Type B pancreatic cell (in vitro differentiated cells): Measurements from ENCODE around the gene UBXN11. TPM values are rescaled to one million over a fixed set of nuclear protein-coding genes. Genes with fewer than 3 reads are reported as not detected.

ENCODE experiments used
- DNase-seq: peaks from one replicate; pipeline ENCODE4 v3.0.0; 2021; ENCODE audit warnings: mixed read lengths; ENCODE audit not compliant: unreplicated experiment; ENCODE audit errors: extremely low spot score
- H3K27ac Mint-ChIP-seq: 2 replicates; pipeline ENCODE4 v1.8.0; 2021; ENCODE audit warnings: mild to moderate bottlenecking, mixed read lengths
- H3K27me3 Mint-ChIP-seq: 2 replicates; pipeline ENCODE4 v1.8.0; 2021; ENCODE audit warnings: mixed read lengths
- H3K36me3 Mint-ChIP-seq: 2 replicates; pipeline ENCODE4 v1.8.0; 2021; ENCODE audit warnings: mixed read lengths
- H3K4me1 Mint-ChIP-seq: one replicate; pipeline ENCODE4 v1.8.0; 2021; ENCODE audit warnings: mixed read lengths; ENCODE audit not compliant: unreplicated experiment
- H3K4me3 Mint-ChIP-seq: 2 replicates; pipeline ENCODE4 v1.8.0; 2021; ENCODE audit warnings: mild to moderate bottlenecking, mixed read lengths
- H3K9me3 Mint-ChIP-seq: 2 replicates; pipeline ENCODE4 v1.8.0; 2021; ENCODE audit warnings: mixed read lengths
- total RNA-seq: library from RNA; stranded (reverse); gene quantifications from 2 replicates; pipeline ENCODE4 v1.2.1, GENCODE V29; 2021; ENCODE audit warnings: low replicate concordance
- TF ChIP-seq, protein P1 (sequence below): fragments of 200-600 bp; sonication (generic); conservative IDR thresholded peaks from 2 replicates; pipeline ENCODE4 v1.5.0; 2021; ENCODE audit warnings: antibody characterized with exemption, mild to moderate bottlenecking

The UBXN11 gene
- total RNA-seq, 1 donor from 2014 or later, result 50.5 TPM

DNA sequence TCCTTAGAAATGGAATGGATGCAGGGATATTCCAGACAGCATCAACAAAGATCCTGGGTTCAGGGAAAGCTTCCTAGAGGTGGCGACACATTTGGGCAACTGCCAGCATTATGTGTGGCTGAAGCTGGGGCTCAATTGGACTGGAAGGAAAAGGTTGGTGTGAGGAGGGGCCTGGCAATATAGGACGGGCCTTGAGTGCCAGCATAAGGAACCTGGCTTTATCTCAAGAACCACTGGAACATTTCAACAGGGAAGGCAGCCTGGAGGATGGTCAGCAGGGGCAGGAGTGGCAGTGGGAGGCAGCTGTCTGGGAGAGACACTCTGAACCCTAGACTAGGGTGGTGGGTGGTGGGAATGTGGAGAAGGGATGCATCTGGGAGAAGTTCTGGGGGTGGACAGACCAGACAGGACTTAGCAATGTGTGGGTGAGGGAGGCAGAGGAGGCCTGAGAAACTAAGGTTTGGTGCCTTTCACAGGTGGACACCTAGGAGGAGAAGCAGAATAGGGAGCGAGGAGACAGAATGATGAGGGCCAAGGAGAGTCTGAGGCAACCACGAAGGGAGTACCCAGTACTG, 23.1 kb downstream of the UBXN11 start:
- Mint-ChIP-seq H3K27ac (peak overlapping the region; percentile 68), H3K4me1 (peaks cover 39% of the 10 kb centered on the region), H3K9me3 (no peaks in the 10 kb centered on the region), H3K4me3 (no peak overlapping the region), H3K27me3 (no peaks in the 10 kb centered on the region), H3K36me3 (peaks cover 8% of the 10 kb centered on the region)
- no peak for DNase-seq
- TF ChIP-seq, protein P1, sequence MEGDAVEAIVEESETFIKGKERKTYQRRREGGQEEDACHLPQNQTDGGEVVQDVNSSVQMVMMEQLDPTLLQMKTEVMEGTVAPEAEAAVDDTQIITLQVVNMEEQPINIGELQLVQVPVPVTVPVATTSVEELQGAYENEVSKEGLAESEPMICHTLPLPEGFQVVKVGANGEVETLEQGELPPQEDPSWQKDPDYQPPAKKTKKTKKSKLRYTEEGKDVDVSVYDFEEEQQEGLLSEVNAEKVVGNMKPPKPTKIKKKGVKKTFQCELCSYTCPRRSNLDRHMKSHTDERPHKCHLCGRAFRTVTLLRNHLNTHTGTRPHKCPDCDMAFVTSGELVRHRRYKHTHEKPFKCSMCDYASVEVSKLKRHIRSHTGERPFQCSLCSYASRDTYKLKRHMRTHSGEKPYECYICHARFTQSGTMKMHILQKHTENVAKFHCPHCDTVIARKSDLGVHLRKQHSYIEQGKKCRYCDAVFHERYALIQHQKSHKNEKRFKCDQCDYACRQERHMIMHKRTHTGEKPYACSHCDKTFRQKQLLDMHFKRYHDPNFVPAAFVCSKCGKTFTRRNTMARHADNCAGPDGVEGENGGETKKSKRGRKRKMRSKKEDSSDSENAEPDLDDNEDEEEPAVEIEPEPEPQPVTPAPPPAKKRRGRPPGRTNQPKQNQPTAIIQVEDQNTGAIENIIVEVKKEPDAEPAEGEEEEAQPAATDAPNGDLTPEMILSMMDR, result no peak

DNA sequence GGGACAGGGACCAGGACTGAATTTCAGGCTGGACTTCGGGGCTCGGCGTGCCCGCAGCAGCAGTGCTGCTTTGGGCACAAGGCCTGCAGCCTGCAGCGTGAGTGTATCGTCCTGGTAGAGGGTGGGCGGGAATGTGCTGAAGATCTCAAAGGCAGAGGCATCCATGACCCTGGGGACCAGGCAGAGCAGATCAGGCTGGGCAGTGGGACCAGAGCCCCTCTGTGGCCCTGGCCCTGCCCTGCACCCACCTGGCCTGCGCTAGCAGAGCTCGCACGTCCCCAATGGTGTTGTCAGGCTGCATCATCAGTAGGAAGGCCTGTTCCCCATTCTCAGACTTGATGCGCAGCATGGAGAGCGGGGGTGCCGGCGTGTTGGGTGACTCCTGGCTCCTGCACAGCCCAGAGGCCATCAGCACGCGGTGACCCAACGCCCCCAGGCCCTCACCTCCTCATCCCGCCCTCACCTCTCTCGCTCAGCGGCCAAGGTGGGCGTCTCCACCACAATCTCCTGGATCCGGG, 24.0 kb downstream of the UBXN11 start:
- Mint-ChIP-seq H3K27ac (no peak overlapping the region), H3K36me3 (peaks cover 8% of the 10 kb centered on the region), H3K4me1 (peaks cover 35% of the 10 kb centered on the region)

DNA sequence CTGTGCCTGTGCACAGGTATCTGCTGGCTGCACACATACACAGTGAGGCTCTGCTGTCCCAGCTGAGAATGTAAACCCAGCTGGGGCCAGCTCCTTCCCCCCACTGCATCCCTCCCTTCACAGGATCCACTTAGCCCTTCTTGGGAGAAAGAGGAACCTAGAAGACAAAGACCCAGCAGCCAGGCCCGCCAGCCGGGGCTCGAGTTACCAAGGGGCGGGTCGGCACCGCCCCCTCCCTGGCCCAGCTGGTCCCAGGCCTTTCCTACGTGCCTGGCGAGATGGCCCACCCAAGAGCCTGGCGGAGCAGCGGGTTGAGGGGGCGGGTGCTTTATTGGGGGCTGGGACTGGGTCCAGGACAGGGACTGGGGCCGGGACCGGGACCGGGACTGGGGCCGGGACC, 24.5 kb downstream of the UBXN11 start:
- Mint-ChIP-seq H3K4me3 (peak overlapping the region; percentile 84), H3K27ac (peak overlapping the region; percentile 85), H3K4me1 (peaks cover 38% of the 10 kb centered on the region), H3K27me3 (no peaks in the 10 kb centered on the region), H3K36me3 (peaks cover 10% of the 10 kb centered on the region), H3K9me3 (no peaks in the 10 kb centered on the region)
- TF ChIP-seq, protein P1, result no peak
- DNase-seq, result no peak

More for the DNA sequence above, 24.0 kb downstream of the UBXN11 start:
- Mint-ChIP-seq H3K27me3 (no peaks in the 10 kb centered on the region), H3K4me3 (peak overlapping the region; percentile 45), H3K9me3 (no peaks in the 10 kb centered on the region)
- DNase-seq, result no peak
- TF ChIP-seq, protein P1, result no peak

DNA sequence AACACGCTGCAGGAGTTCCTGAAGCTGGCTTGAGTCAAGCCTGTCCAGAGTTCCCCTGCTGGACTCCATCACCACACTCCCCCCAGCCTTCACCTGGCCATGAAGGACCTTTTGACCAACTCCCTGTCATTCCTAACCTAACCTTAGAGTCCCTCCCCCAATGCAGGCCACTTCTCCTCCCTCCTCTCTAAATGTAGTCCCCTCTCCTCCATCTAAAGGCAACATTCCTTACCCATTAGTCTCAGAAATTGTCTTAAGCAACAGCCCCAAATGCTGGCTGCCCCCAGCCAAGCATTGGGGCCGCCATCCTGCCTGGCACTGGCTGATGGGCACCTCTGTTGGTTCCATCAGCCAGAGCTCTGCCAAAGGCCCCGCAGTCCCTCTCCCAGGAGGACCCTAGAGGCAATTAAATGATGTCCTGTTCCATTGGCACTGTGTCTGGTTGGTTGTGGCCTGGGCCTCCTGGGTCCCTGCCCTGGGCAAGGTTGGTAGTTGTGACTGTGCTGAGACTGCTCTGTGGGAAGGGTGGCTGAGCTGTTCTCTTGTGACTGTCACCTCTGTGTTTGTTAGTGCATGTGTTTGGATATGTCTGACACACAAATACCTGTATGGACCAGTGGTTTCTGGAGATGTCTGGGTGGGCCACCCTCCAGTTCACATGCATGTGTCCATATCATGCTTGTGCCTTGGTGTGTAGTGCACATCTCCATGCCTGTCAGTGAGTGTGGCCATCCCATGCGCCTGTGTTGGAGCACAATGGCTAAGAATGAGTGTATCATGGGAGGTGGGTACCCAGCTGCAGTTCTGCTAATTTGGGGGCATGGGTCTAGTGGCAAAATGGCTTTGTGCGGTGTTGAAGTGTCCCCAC, 25.1 kb downstream of the UBXN11 start:
- no peak for DNase-seq
- H3K4me1 Mint-ChIP-seq, result peaks cover 41% of the 10 kb centered on the region
- no peaks in the 10 kb centered on the region for H3K9me3 Mint-ChIP-seq
- H3K27me3 Mint-ChIP-seq, result no peaks in the 10 kb centered on the region
- peak overlapping the region; percentile 85 for H3K27ac Mint-ChIP-seq
- H3K4me3 Mint-ChIP-seq, result peak overlapping the region; percentile 84
- TF ChIP-seq, protein P1, result no peak
- H3K36me3 Mint-ChIP-seq, result peaks cover 12% of the 10 kb centered on the region

DNA sequence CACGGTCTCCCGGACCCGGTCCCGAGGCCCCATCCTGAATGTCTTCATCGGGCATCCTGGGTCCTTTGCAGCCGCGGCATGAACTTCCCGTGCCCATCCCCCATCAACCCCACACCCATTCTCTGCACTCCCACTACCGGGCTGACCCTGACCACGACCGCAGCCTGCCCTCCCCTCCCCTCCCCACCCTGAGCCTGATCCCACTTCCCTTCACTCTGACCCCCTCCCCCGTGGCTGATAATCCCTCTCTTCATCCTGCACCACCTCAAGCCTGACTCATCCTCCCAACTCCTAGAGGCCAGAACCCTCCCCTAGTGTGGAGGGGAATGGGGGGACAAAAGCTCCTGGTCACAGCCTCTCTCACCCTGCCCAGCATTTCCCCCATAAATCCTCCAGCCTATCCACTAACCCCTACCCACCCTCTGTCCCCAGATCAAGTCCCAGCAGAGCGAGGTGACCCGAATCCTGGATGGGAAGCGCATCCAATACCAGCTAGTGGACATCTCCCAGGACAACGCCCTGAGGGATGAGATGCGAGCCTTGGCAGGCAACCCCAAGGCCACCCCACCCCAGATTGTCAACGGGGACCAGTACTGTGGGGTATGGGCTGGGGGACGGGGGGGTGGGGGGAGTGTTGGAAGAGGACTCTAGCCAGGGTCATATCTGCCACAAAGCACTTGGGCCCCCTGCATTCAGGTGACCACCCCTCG, 25.9 kb downstream of the UBXN11 start:
- Mint-ChIP-seq H3K27me3 (no peaks in the 10 kb centered on the region), H3K27ac (peak overlapping the region; percentile 85), H3K9me3 (no peaks in the 10 kb centered on the region), H3K4me3 (peak overlapping the region; percentile 95), H3K4me1 (peaks cover 49% of the 10 kb centered on the region), H3K36me3 (peaks cover 16% of the 10 kb centered on the region)
- no peak for DNase-seq
- TF ChIP-seq, protein P1, result no peak
